WERI-Rb-1 (cell line): ENCODE results near the gene MAGI1.

Experiments
- DNase-seq: peaks from one replicate; pipeline ENCODE4 v3.0.0-alpha.2; 2020
- H3K27ac ChIP-seq: fragments of 250-450 bp; sonication (Bioruptor Pico); 2 replicates; pipeline ENCODE4 v1.5.1; 2020; ENCODE audit warnings: mild to moderate bottlenecking, moderate library complexity
- H3K27me3 ChIP-seq: fragments of 250-450 bp; sonication (Bioruptor Pico); 2 replicates; pipeline ENCODE4 v1.5.1; 2021; ENCODE audit warnings: mild to moderate bottlenecking, low read depth, moderate library complexity; ENCODE audit not compliant: insufficient read depth, severe bottlenecking
- H3K36me3 ChIP-seq: fragments of 250-450 bp; sonication (Bioruptor Pico); 2 replicates; pipeline ENCODE4 v1.5.1; 2020; ENCODE audit warnings: mild to moderate bottlenecking, moderate library complexity
- H3K4me3 ChIP-seq: 2 replicates; pipeline ENCODE4 v1.5.1; 2011; ENCODE audit warnings: low read depth, mild to moderate bottlenecking, control low read depth, low read length
- H3K9me3 ChIP-seq: fragments of 250-450 bp; sonication (Bioruptor Pico); 2 replicates; pipeline ENCODE4 v1.5.1; 2021; ENCODE audit warnings: mild to moderate bottlenecking, moderate library complexity; ENCODE audit not compliant: severe bottlenecking
- CTCF ChIP-seq: IDR thresholded peaks from 2 replicates; pipeline ENCODE4 v1.5.1; 2011; ENCODE audit warnings: low read depth, mild to moderate bottlenecking, control low read depth, inconsistent platforms, low read length

The MAGI1 gene

GRCh38 chr3:65748326-65748725 lies 290.4 kb downstream of the MAGI1 start:
- TF ChIP-seq CTCF: no peak
- no peak for DNase-seq
- no peaks in the 10 kb centered on the region for H3K27me3 ChIP-seq
- no peak overlapping the region for H3K4me3 ChIP-seq
- H3K9me3 ChIP-seq: no peaks in the 10 kb centered on the region
- H3K36me3 ChIP-seq: no peaks in the 10 kb centered on the region
- H3K27ac ChIP-seq: no peak overlapping the region

- no peak for TF ChIP-seq CTCF
- Histone ChIP-seq H3K4me3 (no peak overlapping the region), H3K27ac (no peak overlapping the region), H3K9me3 (no peaks in the 10 kb centered on the region), H3K36me3 (no peaks in the 10 kb centered on the region), H3K27me3 (no peaks in the 10 kb centered on the region)
- DNase-seq: no peak
Measured at GRCh38 chr3:65746848-65747247, 291.9 kb downstream of the MAGI1 start.

- Histone ChIP-seq H3K27me3 (no peaks in the 10 kb centered on the region), H3K36me3 (no peaks in the 10 kb centered on the region), H3K27ac (no peak overlapping the region), H3K9me3 (no peaks in the 10 kb centered on the region), H3K4me3 (no peak overlapping the region)
- no peak for TF ChIP-seq CTCF
- DNase-seq: no peak
Measured at GRCh38 chr3:65745306-65745705, 293.4 kb downstream of the MAGI1 start.

- TF ChIP-seq CTCF: no peak
- Histone ChIP-seq H3K27ac (no peak overlapping the region), H3K4me3 (no peak overlapping the region), H3K36me3 (no peaks in the 10 kb centered on the region), H3K27me3 (no peaks in the 10 kb centered on the region), H3K9me3 (no peaks in the 10 kb centered on the region)
- DNase-seq: no peak
Measured at GRCh38 chr3:65742914-65743313, 295.8 kb downstream of the MAGI1 start.

GRCh38 chr3:65741540-65741939 lies 297.2 kb downstream of the MAGI1 start:
- no peak overlapping the region for H3K27ac ChIP-seq
- no peak for TF ChIP-seq CTCF
- H3K4me3 ChIP-seq: no peak overlapping the region
- H3K9me3 ChIP-seq: no peaks in the 10 kb centered on the region
- no peak for DNase-seq
- no peaks in the 10 kb centered on the region for H3K27me3 ChIP-seq
- H3K36me3 ChIP-seq: no peaks in the 10 kb centered on the region

GRCh38 chr3:65739901-65740541 lies 298.7 kb downstream of the MAGI1 start:
- DNase-seq: no peak
- H3K27me3 ChIP-seq: no peaks in the 10 kb centered on the region
- no peak overlapping the region for H3K27ac ChIP-seq
- TF ChIP-seq CTCF: no peak
- H3K9me3 ChIP-seq: no peaks in the 10 kb centered on the region
- no peaks in the 10 kb centered on the region for H3K36me3 ChIP-seq
- no peak overlapping the region for H3K4me3 ChIP-seq
